GM23338 (cell line): Measurements from ENCODE around the gene TTBK2. TPM values are rescaled to one million over a fixed set of nuclear protein-coding genes. Genes with fewer than 3 reads are reported as not detected.

Experiments
- ATAC-seq: fragments of 200-7000 bp; cut with Tn5 transposase; 3 replicates; pipeline ENCODE4 v1.9.1; 2020
- DNase-seq: peaks from one replicate; pipeline ENCODE4 v3.0.0-alpha.2; 2015; ENCODE audit warnings: low spot score
- H2AFZ ChIP-seq: fragments of 200-600 bp; sonication (generic); 2 replicates; pipeline ENCODE4 v1.8.0; 2016; ENCODE audit warnings: antibody characterized with exemption, mild to moderate bottlenecking, moderate library complexity
- H3F3A ChIP-seq: fragments of 200-600 bp; sonication (generic); replicated peaks from 2 replicates; pipeline ENCODE4 v1.8.0; 2017; ENCODE audit warnings: antibody characterized with exemption, mixed run types, low read depth
- H3K27ac ChIP-seq: fragments of 200-600 bp; sonication (generic); 2 replicates; pipeline ENCODE4 v1.6.1; 2016; ENCODE audit warnings: low read depth
- H3K27me3 ChIP-seq: fragments of 200-600 bp; sonication (generic); 2 replicates; pipeline ENCODE4 v1.8.0; 2016; ENCODE audit warnings: mild to moderate bottlenecking, mixed run types, moderate library complexity; ENCODE audit not compliant: insufficient read depth
- H3K36me3 ChIP-seq: fragments of 200-600 bp; sonication (generic); 2 replicates; pipeline ENCODE4 v1.8.0; 2016; ENCODE audit warnings: mild to moderate bottlenecking; ENCODE audit not compliant: insufficient read depth
- H3K4me1 ChIP-seq: fragments of 200-600 bp; sonication (generic); 2 replicates; pipeline ENCODE4 v1.8.0; 2016; ENCODE audit warnings: mild to moderate bottlenecking, moderate library complexity; ENCODE audit not compliant: insufficient read depth
- H3K4me2 ChIP-seq: fragments of 200-600 bp; sonication (generic); 2 replicates; pipeline ENCODE4 v1.7.1; 2017; ENCODE audit warnings: mixed run types
- H3K4me3 ChIP-seq: fragments of 200-600 bp; sonication (generic); 2 replicates; pipeline ENCODE4 v1.6.1; 2016; ENCODE audit warnings: mixed run types
- H3K79me2 ChIP-seq: fragments of 200-600 bp; sonication (generic); replicated peaks from 2 replicates; pipeline ENCODE4 v1.8.0; 2017; ENCODE audit warnings: mild to moderate bottlenecking; ENCODE audit not compliant: insufficient read depth
- H3K9me2 ChIP-seq: fragments of 200-600 bp; sonication (generic); 2 replicates; pipeline ENCODE4 v1.8.0; 2017; ENCODE audit not compliant: insufficient read depth
- H4K20me1 ChIP-seq: fragments of 200-600 bp; sonication (generic); replicated peaks from 2 replicates; pipeline ENCODE4 v1.8.0; 2017; ENCODE audit warnings: mild to moderate bottlenecking; ENCODE audit not compliant: insufficient read depth
- H3K27ac Mint-ChIP-seq: 2 replicates; pipeline ENCODE4 v1.8.0; 2020; ENCODE audit warnings: inconsistent platforms, mild to moderate bottlenecking, moderate library complexity, mixed read lengths
- H3K27me3 Mint-ChIP-seq: 3 replicates; pipeline ENCODE4 v1.8.0; 2022; ENCODE audit warnings: low read depth, mild to moderate bottlenecking, moderate library complexity, mixed read lengths, inconsistent platforms; ENCODE audit not compliant: insufficient read depth, poor library complexity
- H3K36me3 Mint-ChIP-seq: 3 replicates; pipeline ENCODE4 v1.8.0; 2021; ENCODE audit warnings: low read depth, mild to moderate bottlenecking, inconsistent platforms, moderate library complexity, mixed read lengths
- H3K4me1 Mint-ChIP-seq: 3 replicates; pipeline ENCODE4 v1.8.0; 2020; ENCODE audit warnings: mild to moderate bottlenecking, inconsistent platforms, mixed read lengths
- H3K4me3 Mint-ChIP-seq: 3 replicates; pipeline ENCODE4 v1.8.0; 2021; ENCODE audit warnings: moderate library complexity, mild to moderate bottlenecking, inconsistent platforms, mixed read lengths
- H3K9me3 Mint-ChIP-seq: 3 replicates; pipeline ENCODE4 v1.8.0; 2020; ENCODE audit warnings: moderate library complexity, mild to moderate bottlenecking, inconsistent platforms, mixed read lengths
- CTCF ChIP-seq, 2 experiments: fragments of 200-600 bp in 1 of 2; sonication (generic) in 1 of 2; conservative IDR thresholded peaks; 2 replicates each; pipeline versions ENCODE4 v1.5.1 to v1.6.1; 2016 to 2017; ENCODE audit warnings: antibody characterized with exemption in 2 of 2, low read depth in 2 of 2, mild to moderate bottlenecking in 2 of 2, moderate library complexity in 1 of 2
- EZH2 ChIP-seq: fragments of 200-600 bp; sonication (generic); IDR thresholded peaks from one replicate; pipeline ENCODE4 v1.8.0; 2017; ENCODE audit warnings: antibody characterized with exemption, mild to moderate bottlenecking, low read depth; ENCODE audit not compliant: unreplicated experiment
- EZH2phosphoT487 ChIP-seq: fragments of 200-600 bp; sonication (generic); IDR thresholded peaks from one replicate; pipeline ENCODE4 v1.8.1; 2018; ENCODE audit warnings: antibody characterized with exemption; ENCODE audit not compliant: unreplicated experiment
- JUNB ChIP-seq: IDR thresholded peaks from one replicate; pipeline ENCODE4 v1.6.1; 2016; ENCODE audit warnings: antibody characterized with exemption; ENCODE audit not compliant: unreplicated experiment
- NANOG ChIP-seq: IDR thresholded peaks from 2 replicates; pipeline ENCODE4 v1.6.1; 2016; ENCODE audit warnings: antibody characterized with exemption, borderline replicate concordance
- POLR2AphosphoS5 ChIP-seq: IDR thresholded peaks from 2 replicates; pipeline ENCODE4 v1.6.1; 2016; ENCODE audit warnings: antibody characterized with exemption, low read depth
- REST ChIP-seq: IDR thresholded peaks from one replicate; pipeline ENCODE4 v1.6.1; 2018; ENCODE audit warnings: antibody characterized with exemption; ENCODE audit not compliant: unreplicated experiment
- STAT1 ChIP-seq: IDR thresholded peaks from one replicate; pipeline ENCODE4 v1.6.1; 2016; ENCODE audit warnings: antibody characterized with exemption; ENCODE audit not compliant: unreplicated experiment
- ZNF331 ChIP-seq: fragments of 250-450 bp; sonication (Bioruptor Pico); IDR thresholded peaks from 2 replicates; pipeline ENCODE4 v1.5.0; 2020; ENCODE audit warnings: low read depth, mild to moderate bottlenecking, moderate library complexity
- polyA plus RNA-seq: library from polyadenylated mRNA; unstranded; fragments of >200 nt; fragmentation: Nextera tagmentation; extraction: Ambion mirVana; gene quantifications from 2 replicates; pipeline ENCODE4 v1.2.1, GENCODE V29; 2016
- total RNA-seq: library from RNA; depleted of rRNA; stranded (reverse); fragments of >200 nt; shearing (Covaris generic); gene quantifications from 2 replicates; pipeline ENCODE4 v1.2.3, GENCODE V29; 2014
- TF ChIP-seq, protein P1 (sequence below): IDR thresholded peaks from 2 replicates; pipeline ENCODE4 v1.6.1; 2016; ENCODE audit warnings: antibody characterized with exemption

The TTBK2 gene
- total and polyA plus RNA-seq, 2 experiments from 2014 or later, result 5.8 to 15.9 TPM

DNA sequence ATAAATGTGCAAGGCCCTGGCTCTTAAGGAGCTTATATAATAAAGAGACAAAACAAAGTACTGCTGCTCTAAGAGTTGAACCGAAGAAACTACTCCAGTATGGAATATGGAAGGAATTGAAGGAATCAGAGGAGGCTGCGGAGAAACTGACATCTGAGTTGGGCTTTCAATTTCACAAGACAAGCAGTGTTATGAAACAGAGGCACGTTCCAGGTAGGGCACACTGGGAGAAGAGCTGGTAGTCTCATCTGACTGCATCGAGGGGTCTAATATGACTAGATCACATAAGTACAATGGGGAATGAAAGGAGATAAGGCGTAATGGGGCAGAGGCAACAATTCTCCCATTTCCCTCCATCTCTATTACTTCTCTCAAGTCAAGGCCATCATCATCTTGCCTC, 115.3 kb downstream of the TTBK2 start:
- Histone ChIP-seq H3K4me1 (no peaks in the 10 kb centered on the region), H3K4me3 (no peak overlapping the region), H3K4me2 (no peak overlapping the region), H3K27me3 (no peaks in the 10 kb centered on the region), H4K20me1 (peaks cover 4% of the 10 kb centered on the region; the same call in 1 of the 2 replicates), H3K36me3 (no peaks in the 10 kb centered on the region), H2AFZ (no peak overlapping the region), H3K79me2 (no peaks in the 10 kb centered on the region), H3K9me2 (no peaks in the 10 kb centered on the region), H3K27ac (0 out of 2 replicates have a peak overlapping the region, but pooled peaks have one; percentile 26), H3F3A (no peaks in the 10 kb centered on the region)
- Mint-ChIP-seq H3K27me3 (peaks cover 6% of the 10 kb centered on the region), H3K27ac (no peak overlapping the region), H3K9me3 (no peaks in the 10 kb centered on the region), H3K36me3 (peaks cover 6% of the 10 kb centered on the region; the same call in 2 of the 3 replicates), H3K4me1 (no peaks in the 10 kb centered on the region), H3K4me3 (no peak overlapping the region)
- TF ChIP-seq EZH2 (no peak), STAT1 (no peak), REST (no peak), CTCF (conservative IDR thresholded peaks at IDR 0.05; ENCODE audit: low read depth in 2 of 2) (no peak), NANOG (no peak), POLR2AphosphoS5 (no peak), ZNF331 (CRISPR knock-in tag) (no peak), EZH2phosphoT487 (no peak), JUNB (no peak)
- ATAC-seq (no peak), DNase-seq (no peak)

GRCh38 chr15:42804739-42805138, 115.8 kb downstream of the TTBK2 start:
- Histone ChIP-seq H3K79me2 (no peaks in the 10 kb centered on the region), H3K36me3 (no peaks in the 10 kb centered on the region), H3K9me2 (no peaks in the 10 kb centered on the region), H3K27ac (0 out of 2 replicates have a peak overlapping the region, but pooled peaks have one; percentile 26), H4K20me1 (peaks cover 4% of the 10 kb centered on the region; the same call in 1 of the 2 replicates), H3F3A (no peaks in the 10 kb centered on the region), H3K4me2 (no peak overlapping the region), H3K4me1 (no peaks in the 10 kb centered on the region), H2AFZ (no peak overlapping the region), H3K4me3 (no peak overlapping the region), H3K27me3 (no peaks in the 10 kb centered on the region)
- Mint-ChIP-seq H3K9me3 (no peaks in the 10 kb centered on the region), H3K4me1 (no peaks in the 10 kb centered on the region), H3K27me3 (peaks cover 6% of the 10 kb centered on the region), H3K27ac (no peak overlapping the region), H3K4me3 (no peak overlapping the region), H3K36me3 (peaks cover 6% of the 10 kb centered on the region; the same call in 2 of the 3 replicates)
- DNase-seq, result no peak
- ATAC-seq, result no peak
- TF ChIP-seq JUNB (no peak), EZH2 (no peak), CTCF (conservative IDR thresholded peaks at IDR 0.05; ENCODE audit: low read depth in 2 of 2) (no peak), EZH2phosphoT487 (no peak), NANOG (no peak)
- TF ChIP-seq, protein P1, sequence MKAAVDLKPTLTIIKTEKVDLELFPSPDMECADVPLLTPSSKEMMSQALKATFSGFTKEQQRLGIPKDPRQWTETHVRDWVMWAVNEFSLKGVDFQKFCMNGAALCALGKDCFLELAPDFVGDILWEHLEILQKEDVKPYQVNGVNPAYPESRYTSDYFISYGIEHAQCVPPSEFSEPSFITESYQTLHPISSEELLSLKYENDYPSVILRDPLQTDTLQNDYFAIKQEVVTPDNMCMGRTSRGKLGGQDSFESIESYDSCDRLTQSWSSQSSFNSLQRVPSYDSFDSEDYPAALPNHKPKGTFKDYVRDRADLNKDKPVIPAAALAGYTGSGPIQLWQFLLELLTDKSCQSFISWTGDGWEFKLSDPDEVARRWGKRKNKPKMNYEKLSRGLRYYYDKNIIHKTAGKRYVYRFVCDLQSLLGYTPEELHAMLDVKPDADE, result no peak
